Measurements from ENCODE around the gene PDZD4. TPM values are rescaled to one million over a fixed set of nuclear protein-coding genes. Genes with fewer than 3 reads are reported as not detected.

PDZD4 gene
- total and polyA plus RNA-seq, 5 donors from 2014 or later = 4.9 TPM; not detected in 4

GRCh38 chrX:153828723-153829548 lies 1.4 kb downstream of the PDZD4 start:
- peaks cover 5% of the 10 kb centered on the region for H3K27me3 ChIP-seq (ENCODE audit: control insufficient read depth, insufficient read depth, low read length)
- ATAC-seq (ENCODE audit: low read depth in 2 of 2) = no peak
- H3K27ac ChIP-seq (ENCODE audit: insufficient read depth, low read length, poor library complexity, severe bottlenecking) = no peak overlapping the region
- H3K4me3 ChIP-seq (ENCODE audit: low read depth, low read length) = no peak overlapping the region
- H3K4me1 ChIP-seq (ENCODE audit: control insufficient read depth, insufficient read depth, low read length, poor library complexity, severe bottlenecking) = peaks cover 7% of the 10 kb centered on the region
- Mint-ChIP-seq H3K4me1 (peaks cover 0 to 6% (median 5%) of the 10 kb centered on the region in 4 donors), H3K27me3 (peaks cover 50% of the 10 kb centered on the region), H3K27ac (no peak overlapping the region), H3K9me3 (peaks cover 0 to 4% (median 0%) of the 10 kb centered on the region in 7 donors), H3K4me3 (peak overlapping the region in 1 of 4 donors; percentile 41), H3K36me3 (no peaks in the 10 kb centered on the region)
- no peaks in the 10 kb centered on the region for H3K9me3 ChIP-seq (ENCODE audit: control insufficient read depth in 2 of 2, low read length in 2 of 2)
- peak in 1 of 3 donors; percentile 10 for DNase-seq
- no peaks in the 10 kb centered on the region for H3K36me3 ChIP-seq (ENCODE audit: control insufficient read depth, insufficient read depth, low read length)

DNA sequence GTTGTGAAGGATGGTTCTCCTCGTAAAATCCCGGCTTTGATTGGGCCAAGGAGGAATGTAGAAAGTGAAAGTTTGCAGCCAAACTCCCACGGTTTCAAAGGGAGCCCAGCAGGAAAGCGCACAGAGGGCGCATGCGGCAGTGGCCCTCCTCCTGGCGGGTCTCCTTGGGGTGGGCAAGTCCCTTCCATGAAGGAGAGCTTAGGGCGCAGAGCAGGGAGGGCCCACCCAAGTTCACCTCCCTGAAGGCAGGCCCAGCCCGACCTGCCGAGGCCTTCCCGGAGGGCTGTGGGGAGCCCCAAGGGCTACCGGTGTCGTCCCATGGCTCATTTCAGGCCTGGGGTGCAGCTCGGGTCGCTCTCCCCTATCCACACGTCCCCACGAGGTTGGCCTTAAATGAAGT lies 2.0 kb downstream of the PDZD4 start:
- Histone ChIP-seq H3K36me3 (ENCODE audit: control insufficient read depth, insufficient read depth, low read length) (no peaks in the 10 kb centered on the region), H3K4me3 (ENCODE audit: low read depth, low read length) (no peak overlapping the region), H3K27ac (ENCODE audit: insufficient read depth, low read length, poor library complexity, severe bottlenecking) (no peak overlapping the region), H3K9me3 (ENCODE audit: control insufficient read depth in 2 of 2, low read length in 2 of 2) (no peaks in the 10 kb centered on the region), H3K4me1 (ENCODE audit: control insufficient read depth, insufficient read depth, low read length, poor library complexity, severe bottlenecking) (peaks cover 7% of the 10 kb centered on the region), H3K27me3 (ENCODE audit: control insufficient read depth, insufficient read depth, low read length) (peaks cover 6% of the 10 kb centered on the region)
- peaks cover 0 to 4% (median 0%) of the 10 kb centered on the region in 7 donors for H3K9me3 Mint-ChIP-seq
- ATAC-seq (ENCODE audit: low read depth in 2 of 2) = no peak
- peaks cover 0 to 8% (median 5%) of the 10 kb centered on the region in 4 donors for H3K4me1 Mint-ChIP-seq
- no peak overlapping the region for H3K4me3 Mint-ChIP-seq
- H3K27ac Mint-ChIP-seq = no peak overlapping the region
- H3K27me3 Mint-ChIP-seq = peaks cover 46% of the 10 kb centered on the region
- no peak for DNase-seq
- H3K36me3 Mint-ChIP-seq = no peaks in the 10 kb centered on the region

DNA sequence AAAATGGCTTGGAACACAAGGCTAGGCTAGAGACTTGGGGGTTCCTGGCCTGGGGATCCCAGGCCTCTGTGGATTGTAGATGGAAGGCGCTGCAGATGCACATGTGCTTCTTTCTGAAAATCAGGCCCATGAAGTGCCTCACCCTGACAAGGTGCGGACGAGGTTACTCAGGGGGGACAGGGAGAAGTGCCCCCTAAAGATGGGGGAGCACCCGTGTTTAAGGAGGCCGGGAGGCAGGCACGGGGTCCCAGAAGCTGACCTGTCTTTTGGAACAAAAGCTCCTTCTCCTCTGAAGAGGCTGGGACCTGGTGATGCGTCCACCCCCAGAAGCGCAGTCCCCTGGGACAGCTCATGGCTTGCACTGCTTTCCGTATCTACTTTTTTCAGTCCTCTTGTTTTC lies 2.4 kb downstream of the PDZD4 start:
- no peak for DNase-seq
- Mint-ChIP-seq H3K36me3 (no peaks in the 10 kb centered on the region), H3K27ac (no peak overlapping the region), H3K9me3 (peaks cover 0 to 4% (median 0%) of the 10 kb centered on the region in 7 donors), H3K4me3 (no peak overlapping the region), H3K4me1 (peaks cover 0 to 8% (median 5%) of the 10 kb centered on the region in 4 donors), H3K27me3 (peaks cover 42% of the 10 kb centered on the region)
- Histone ChIP-seq H3K4me1 (ENCODE audit: control insufficient read depth, insufficient read depth, low read length, poor library complexity, severe bottlenecking) (peaks cover 7% of the 10 kb centered on the region), H3K27me3 (ENCODE audit: control insufficient read depth, insufficient read depth, low read length) (peaks cover 6% of the 10 kb centered on the region), H3K27ac (ENCODE audit: insufficient read depth, low read length, poor library complexity, severe bottlenecking) (no peak overlapping the region), H3K36me3 (ENCODE audit: control insufficient read depth, insufficient read depth, low read length) (no peaks in the 10 kb centered on the region), H3K4me3 (ENCODE audit: low read depth, low read length) (no peak overlapping the region), H3K9me3 (ENCODE audit: control insufficient read depth in 2 of 2, low read length in 2 of 2) (no peaks in the 10 kb centered on the region)
- ATAC-seq (ENCODE audit: low read depth in 2 of 2) = no peak

- Mint-ChIP-seq H3K27ac (peak overlapping the region in 2 of 3 donors; percentile 47 to 72), H3K4me3 (no peak overlapping the region), H3K4me1 (peaks cover 0 to 16% (median 5%) of the 10 kb centered on the region in 4 donors), H3K36me3 (no peaks in the 10 kb centered on the region), H3K27me3 (peaks cover 45% of the 10 kb centered on the region), H3K9me3 (peaks cover 0 to 4% (median 0%) of the 10 kb centered on the region in 7 donors)
- H3K4me1 ChIP-seq (ENCODE audit: control insufficient read depth, insufficient read depth, low read length, poor library complexity, severe bottlenecking) = peaks cover 11% of the 10 kb centered on the region
- H3K36me3 ChIP-seq (ENCODE audit: control insufficient read depth, insufficient read depth, low read length) = no peaks in the 10 kb centered on the region
- ATAC-seq (ENCODE audit: low read depth in 2 of 2) = no peak
- peaks cover 6% of the 10 kb centered on the region for H3K27me3 ChIP-seq (ENCODE audit: control insufficient read depth, insufficient read depth, low read length)
- H3K9me3 ChIP-seq (ENCODE audit: control insufficient read depth in 2 of 2, low read length in 2 of 2) = no peaks in the 10 kb centered on the region
- no peak overlapping the region for H3K27ac ChIP-seq (ENCODE audit: insufficient read depth, low read length, poor library complexity, severe bottlenecking)
- H3K4me3 ChIP-seq (ENCODE audit: low read depth, low read length) = no peak overlapping the region
- DNase-seq = no peak
Measured at GRCh38 chrX:153827016-153827415, 3.3 kb downstream of the PDZD4 start.

DNA sequence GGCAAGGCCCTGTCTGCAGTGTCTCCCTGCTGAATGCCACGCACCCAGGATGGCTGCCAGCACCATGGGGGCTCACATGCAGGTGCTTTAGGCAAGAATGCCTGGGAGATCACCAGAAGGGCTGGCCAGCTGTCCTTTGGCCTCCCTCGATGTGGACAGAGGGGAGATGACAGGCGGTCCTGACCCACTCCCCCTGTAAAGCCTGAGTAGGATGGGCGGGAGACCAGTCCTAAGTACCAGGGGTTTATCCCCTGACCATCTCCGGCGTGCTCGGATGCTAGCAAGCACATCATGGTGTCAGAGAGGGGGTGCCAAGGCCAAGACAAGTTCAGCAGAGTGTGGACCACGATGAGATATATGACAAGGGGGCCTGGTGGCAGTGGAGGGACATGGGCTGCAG lies 5.3 kb downstream of the PDZD4 start:
- Histone ChIP-seq H3K36me3 (ENCODE audit: control insufficient read depth, insufficient read depth, low read length) (no peaks in the 10 kb centered on the region), H3K27me3 (ENCODE audit: control insufficient read depth, insufficient read depth, low read length) (peaks cover 6% of the 10 kb centered on the region), H3K9me3 (ENCODE audit: control insufficient read depth in 2 of 2, low read length in 2 of 2) (no peaks in the 10 kb centered on the region), H3K4me1 (ENCODE audit: control insufficient read depth, insufficient read depth, low read length, poor library complexity, severe bottlenecking) (peaks cover 19% of the 10 kb centered on the region), H3K4me3 (ENCODE audit: low read depth, low read length) (no peak overlapping the region), H3K27ac (ENCODE audit: insufficient read depth, low read length, poor library complexity, severe bottlenecking) (no peak overlapping the region)
- peaks cover 0 to 27% (median 5%) of the 10 kb centered on the region in 4 donors for H3K4me1 Mint-ChIP-seq
- no peak for ATAC-seq (ENCODE audit: low read depth in 2 of 2)
- no peak overlapping the region for H3K4me3 Mint-ChIP-seq
- H3K27me3 Mint-ChIP-seq = peaks cover 48% of the 10 kb centered on the region
- no peak for DNase-seq
- peaks cover 0 to 3% (median 0%) of the 10 kb centered on the region in 7 donors for H3K9me3 Mint-ChIP-seq
- H3K27ac Mint-ChIP-seq = no peak overlapping the region
- no peaks in the 10 kb centered on the region for H3K36me3 Mint-ChIP-seq

DNA sequence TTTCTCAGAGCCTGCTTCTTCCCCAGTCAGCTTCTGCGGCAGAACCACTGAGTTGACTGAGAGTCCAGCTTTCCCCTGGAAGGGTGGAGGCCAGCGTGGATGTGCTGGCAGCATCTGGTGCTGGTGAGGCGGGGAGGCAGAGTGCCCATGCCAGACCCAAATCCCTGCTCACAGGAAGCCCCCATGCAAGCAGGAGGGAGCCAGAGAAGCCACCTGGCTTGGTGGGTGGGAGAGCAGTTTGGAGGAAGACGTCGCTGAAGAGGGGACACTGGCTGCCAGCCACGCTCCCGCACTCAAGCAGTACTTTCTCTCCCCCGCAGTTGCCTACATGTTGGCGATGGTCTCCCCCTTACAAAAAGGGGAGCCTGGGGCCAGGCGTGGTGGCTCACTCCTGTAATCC lies 6.0 kb downstream of the PDZD4 start:
- DNase-seq (no peak), ATAC-seq (ENCODE audit: low read depth in 2 of 2) (no peak)
- Mint-ChIP-seq H3K9me3 (peaks cover 0 to 3% (median 0%) of the 10 kb centered on the region in 7 donors), H3K27ac (no peak overlapping the region), H3K4me1 (peaks cover 0 to 28% (median 7%) of the 10 kb centered on the region in 4 donors), H3K27me3 (peaks cover 47% of the 10 kb centered on the region), H3K36me3 (no peaks in the 10 kb centered on the region), H3K4me3 (no peak overlapping the region)
- Histone ChIP-seq H3K4me3 (ENCODE audit: low read depth, low read length) (no peak overlapping the region), H3K27ac (ENCODE audit: insufficient read depth, low read length, poor library complexity, severe bottlenecking) (no peak overlapping the region), H3K36me3 (ENCODE audit: control insufficient read depth, insufficient read depth, low read length) (no peaks in the 10 kb centered on the region), H3K4me1 (ENCODE audit: control insufficient read depth, insufficient read depth, low read length, poor library complexity, severe bottlenecking) (peaks cover 16% of the 10 kb centered on the region), H3K9me3 (ENCODE audit: control insufficient read depth in 2 of 2, low read length in 2 of 2) (no peaks in the 10 kb centered on the region), H3K27me3 (ENCODE audit: control insufficient read depth, insufficient read depth, low read length) (peaks cover 6% of the 10 kb centered on the region)

DNA sequence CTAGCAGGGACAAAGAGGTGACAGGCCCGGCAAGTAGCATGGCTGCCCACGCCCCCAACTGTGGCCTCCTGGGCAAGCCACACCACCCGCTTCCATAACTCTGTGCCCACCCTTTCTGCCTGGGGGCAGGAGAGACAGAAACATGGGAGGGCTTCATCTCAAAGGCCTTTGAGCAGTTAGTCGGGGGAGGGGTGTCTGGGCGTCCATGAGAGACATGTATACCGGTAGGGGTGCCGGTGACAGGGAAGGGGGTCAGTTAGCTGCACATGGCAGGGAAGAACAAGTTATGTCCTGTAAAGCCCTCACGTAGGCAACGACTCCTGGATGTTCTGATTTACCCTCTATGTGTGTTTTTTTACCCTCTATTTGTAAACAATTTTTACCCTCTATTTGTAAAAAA lies 9.3 kb downstream of the PDZD4 start:
- no peaks in the 10 kb centered on the region for H3K9me3 Mint-ChIP-seq
- peaks cover 0 to 44% (median 3%) of the 10 kb centered on the region in 4 donors for H3K4me1 Mint-ChIP-seq
- H3K27ac Mint-ChIP-seq = no peak overlapping the region

GRCh38 chrX:153820601-153821000 lies 9.7 kb downstream of the PDZD4 start:
- no peaks in the 10 kb centered on the region for H3K36me3 Mint-ChIP-seq
- no peak for ATAC-seq (ENCODE audit: low read depth in 2 of 2)
- no peak overlapping the region for H3K27ac Mint-ChIP-seq
- Histone ChIP-seq H3K27me3 (ENCODE audit: control insufficient read depth, insufficient read depth, low read length) (peaks cover 4% of the 10 kb centered on the region), H3K4me1 (ENCODE audit: control insufficient read depth, insufficient read depth, low read length, poor library complexity, severe bottlenecking) (peaks cover 19% of the 10 kb centered on the region), H3K36me3 (ENCODE audit: control insufficient read depth, insufficient read depth, low read length) (no peaks in the 10 kb centered on the region), H3K4me3 (ENCODE audit: low read depth, low read length) (no peak overlapping the region), H3K27ac (ENCODE audit: insufficient read depth, low read length, poor library complexity, severe bottlenecking) (no peak overlapping the region), H3K9me3 (ENCODE audit: control insufficient read depth in 2 of 2, low read length in 2 of 2) (no peaks in the 10 kb centered on the region)
- DNase-seq = no peak
- H3K9me3 Mint-ChIP-seq = no peaks in the 10 kb centered on the region
- peaks cover 0 to 44% (median 3%) of the 10 kb centered on the region in 4 donors for H3K4me1 Mint-ChIP-seq
- H3K4me3 Mint-ChIP-seq = no peak overlapping the region
- H3K27me3 Mint-ChIP-seq = peaks cover 27% of the 10 kb centered on the region

More for the DNA sequence above, 9.3 kb downstream of the PDZD4 start:
- Mint-ChIP-seq H3K4me3 (no peak overlapping the region), H3K36me3 (no peaks in the 10 kb centered on the region), H3K27me3 (peaks cover 27% of the 10 kb centered on the region)
- no peak for ATAC-seq (ENCODE audit: low read depth in 2 of 2)
- peaks cover 4% of the 10 kb centered on the region for H3K27me3 ChIP-seq (ENCODE audit: control insufficient read depth, insufficient read depth, low read length)
- no peak overlapping the region for H3K27ac ChIP-seq (ENCODE audit: insufficient read depth, low read length, poor library complexity, severe bottlenecking)
- DNase-seq = no peak
- H3K9me3 ChIP-seq (ENCODE audit: control insufficient read depth in 2 of 2, low read length in 2 of 2) = no peaks in the 10 kb centered on the region
- H3K36me3 ChIP-seq (ENCODE audit: control insufficient read depth, insufficient read depth, low read length) = no peaks in the 10 kb centered on the region
- H3K4me1 ChIP-seq (ENCODE audit: control insufficient read depth, insufficient read depth, low read length, poor library complexity, severe bottlenecking) = peaks cover 19% of the 10 kb centered on the region
- H3K4me3 ChIP-seq (ENCODE audit: low read depth, low read length) = no peak overlapping the region
